ENCODE results near the gene ACAT1.
"Not testable (repeated sequence)": the region's sequence is repeated elsewhere in the genome, so short reads cannot be mapped to it uniquely, and the experiment has no call there.

Gene ACAT1

GRCh38 chr11:108147150-108147549 lies 25.8 kb downstream of the ACAT1 start:
- no peak for DNase-seq (ENCODE audit: low read depth)

DNA sequence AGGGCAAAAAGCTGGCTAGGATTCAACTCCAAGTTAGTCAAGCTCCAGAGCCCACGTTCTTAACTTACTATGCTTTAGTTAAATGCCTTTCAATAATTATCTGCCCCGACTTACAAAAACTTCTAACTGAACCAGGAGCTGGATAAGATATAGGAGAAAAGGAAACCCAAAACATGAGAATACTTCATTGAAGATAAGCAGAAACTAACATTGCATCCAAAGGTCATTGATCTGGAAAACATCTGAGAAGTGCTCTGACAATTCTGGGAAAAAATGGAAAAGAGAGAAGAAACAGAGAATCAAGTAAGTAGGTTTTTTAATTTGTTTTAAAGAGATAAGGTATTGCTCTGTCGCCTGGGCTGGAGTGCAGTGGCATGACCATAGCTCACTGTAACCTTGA lies 27.2 kb downstream of the ACAT1 start:
- DNase-seq (ENCODE audit: low read depth) = no peak

- no peak for DNase-seq (ENCODE audit: low read depth)
Observed at GRCh38 chr11:108154591-108154990, 33.2 kb downstream of the ACAT1 start.

GRCh38 chr11:108160970-108161566 lies 39.7 kb downstream of the ACAT1 start:
- DNase-seq (ENCODE audit: low read depth) = no peak

GRCh38 chr11:108162878-108163277 lies 41.5 kb downstream of the ACAT1 start:
- DNase-seq (ENCODE audit: low read depth) = not testable (repeated sequence)

- no peak for DNase-seq (ENCODE audit: low read depth)
Observed at GRCh38 chr11:108167624-108168023, 46.3 kb downstream of the ACAT1 start.

- DNase-seq (ENCODE audit: low read depth) = no peak
Observed at GRCh38 chr11:108170184-108170583, 48.8 kb downstream of the ACAT1 start.

- DNase-seq (ENCODE audit: low read depth) = no peak
Observed at GRCh38 chr11:108177570-108177969, 56.2 kb downstream of the ACAT1 start.

- no peak for DNase-seq (ENCODE audit: low read depth)
Observed at GRCh38 chr11:108193725-108194124, 72.4 kb downstream of the ACAT1 start.

GRCh38 chr11:108196901-108197300 lies 75.5 kb downstream of the ACAT1 start:
- no peak for DNase-seq (ENCODE audit: low read depth)

Data from stimulated activated CD8-positive, alpha-beta memory T cell treated with anti-CD3 and anti-CD28 coated beads, Interleukin-12 subunit alpha, Interleukin-12 subunit beta, amount 100 ng/mL, for 1 hour (primary cell).